Astrocyte of the cerebellum (primary cell): ENCODE results near the gene ADARB2.

Experiments
- DNase-seq: peaks from one replicate; pipeline ENCODE4 v3.0.0-alpha.2; 2011; ENCODE audit warnings: low read depth
- H3K4me3 ChIP-seq: 2 replicates; pipeline ENCODE4 v1.5.1; 2011; ENCODE audit warnings: mild to moderate bottlenecking, low read depth, low read length, moderate library complexity
- in situ Hi-C: cut with HindIII; loops from 2 replicates; pipeline ENCODE4 v1.10.0; 2017; ENCODE audit warnings: low sequenced_read_pairs
- TF ChIP-seq, protein P1 (sequence below): IDR thresholded peaks from 2 replicates; pipeline ENCODE4 v1.5.1; 2012; ENCODE audit warnings: low read length, low read depth, moderate library complexity, mild to moderate bottlenecking; ENCODE audit errors: missing control alignments

ADARB2 gene

DNA sequence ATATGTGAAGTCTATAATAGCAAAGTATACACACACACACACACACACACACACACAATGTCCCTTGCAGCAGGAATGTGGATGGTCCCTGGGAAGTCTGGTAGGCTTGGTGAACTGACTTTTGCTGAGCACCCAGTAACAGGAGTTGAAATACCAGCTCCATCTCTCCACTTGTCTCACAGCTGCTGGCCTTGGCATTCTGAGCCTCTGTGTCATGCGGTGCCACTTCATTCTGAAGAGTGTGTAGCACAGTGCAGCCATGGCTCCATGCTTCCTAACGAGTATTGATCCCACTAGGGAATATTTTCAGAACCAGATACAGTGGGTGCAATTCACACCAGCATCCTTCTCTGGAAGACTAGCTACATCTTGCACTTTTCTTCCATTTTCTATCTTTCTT, 192.4 kb downstream of the ADARB2 start:
- TF ChIP-seq, protein P1, sequence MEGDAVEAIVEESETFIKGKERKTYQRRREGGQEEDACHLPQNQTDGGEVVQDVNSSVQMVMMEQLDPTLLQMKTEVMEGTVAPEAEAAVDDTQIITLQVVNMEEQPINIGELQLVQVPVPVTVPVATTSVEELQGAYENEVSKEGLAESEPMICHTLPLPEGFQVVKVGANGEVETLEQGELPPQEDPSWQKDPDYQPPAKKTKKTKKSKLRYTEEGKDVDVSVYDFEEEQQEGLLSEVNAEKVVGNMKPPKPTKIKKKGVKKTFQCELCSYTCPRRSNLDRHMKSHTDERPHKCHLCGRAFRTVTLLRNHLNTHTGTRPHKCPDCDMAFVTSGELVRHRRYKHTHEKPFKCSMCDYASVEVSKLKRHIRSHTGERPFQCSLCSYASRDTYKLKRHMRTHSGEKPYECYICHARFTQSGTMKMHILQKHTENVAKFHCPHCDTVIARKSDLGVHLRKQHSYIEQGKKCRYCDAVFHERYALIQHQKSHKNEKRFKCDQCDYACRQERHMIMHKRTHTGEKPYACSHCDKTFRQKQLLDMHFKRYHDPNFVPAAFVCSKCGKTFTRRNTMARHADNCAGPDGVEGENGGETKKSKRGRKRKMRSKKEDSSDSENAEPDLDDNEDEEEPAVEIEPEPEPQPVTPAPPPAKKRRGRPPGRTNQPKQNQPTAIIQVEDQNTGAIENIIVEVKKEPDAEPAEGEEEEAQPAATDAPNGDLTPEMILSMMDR = no peak
- in situ Hi-C loops = no loop called here
- H3K4me3 ChIP-seq = no peak overlapping the region
- DNase-seq = no peak

GRCh38 chr10:1544209-1544673, 193.1 kb downstream of the ADARB2 start:
- H3K4me3 ChIP-seq = no peak overlapping the region
- TF ChIP-seq, protein P1 = no peak
- in situ Hi-C loops = no loop called here
- DNase-seq = no peak

GRCh38 chr10:1543596-1543995, 193.7 kb downstream of the ADARB2 start:
- H3K4me3 ChIP-seq = no peak overlapping the region
- TF ChIP-seq, protein P1 = no peak
- in situ Hi-C loops = no loop called here
- DNase-seq = no peak

DNA sequence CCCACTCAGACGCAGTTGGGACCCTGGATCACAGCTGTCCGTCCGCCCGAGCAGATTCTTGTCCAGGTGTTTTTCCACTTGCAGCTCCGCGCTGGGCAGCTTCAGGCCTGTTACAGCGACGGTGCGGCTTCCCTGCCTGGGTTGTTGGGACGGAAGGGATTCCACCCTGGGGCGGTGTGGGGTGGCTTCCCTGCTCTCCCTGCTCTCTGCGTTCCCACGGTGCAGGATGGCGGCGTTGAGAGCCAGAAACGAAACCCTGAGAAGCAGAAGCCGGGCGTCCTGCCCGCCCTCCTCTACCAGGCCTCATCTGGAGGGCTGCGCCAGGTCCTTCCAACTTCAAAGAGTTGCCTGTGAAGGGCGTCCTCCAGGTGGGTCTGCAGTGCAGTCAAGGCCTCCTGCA, 194.4 kb downstream of the ADARB2 start:
- in situ Hi-C loops = no loop called here
- TF ChIP-seq, protein P1 = no peak
- no peak overlapping the region for H3K4me3 ChIP-seq
- DNase-seq = no peak

DNA sequence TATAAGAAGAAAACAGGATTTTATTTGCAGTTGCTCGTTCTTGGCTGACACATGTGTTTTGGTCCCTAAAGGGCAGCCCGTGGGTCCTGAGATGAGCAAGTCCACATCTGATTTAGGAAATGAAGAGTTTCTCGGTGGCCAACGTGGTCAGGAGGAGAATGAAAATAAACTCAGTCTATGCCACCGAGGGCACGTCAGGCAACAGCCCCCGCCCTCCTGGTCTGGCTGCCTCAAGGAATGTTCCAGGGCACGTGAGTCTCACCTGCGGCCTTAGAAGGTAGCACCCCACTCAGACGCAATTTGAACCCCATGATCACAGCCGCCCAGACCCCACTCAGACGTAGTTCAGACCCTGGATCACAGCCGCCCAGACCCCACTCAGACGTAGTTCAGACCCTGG, 197.2 kb downstream of the ADARB2 start:
- in situ Hi-C loops = no loop called here
- H3K4me3 ChIP-seq = no peak overlapping the region
- no peak for DNase-seq
- TF ChIP-seq, protein P1 = no peak

DNA sequence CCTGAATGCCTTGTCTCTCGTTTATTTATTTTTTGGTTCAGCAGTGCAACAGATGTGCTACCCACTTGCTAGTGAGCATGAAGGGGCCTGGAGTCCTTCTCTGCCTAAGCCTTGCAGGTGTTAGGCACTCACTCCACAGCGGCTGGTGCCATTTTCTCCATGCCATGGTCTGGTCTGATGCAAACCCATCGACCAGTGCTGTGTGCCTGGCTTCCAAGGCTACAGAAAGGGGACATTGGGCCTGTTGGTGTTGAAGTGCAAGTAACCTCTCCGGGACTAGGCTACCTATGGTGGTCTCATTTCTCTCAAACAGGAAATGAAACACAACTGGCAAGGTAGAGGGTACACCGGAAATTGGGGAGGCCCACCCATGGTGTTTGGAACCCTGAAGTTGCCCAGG, 198.1 kb downstream of the ADARB2 start:
- no peak overlapping the region for H3K4me3 ChIP-seq
- no peak for DNase-seq
- TF ChIP-seq, protein P1 = no peak
- in situ Hi-C loops = no loop called here
